WTC11 (cell line): ENCODE measurements around the gene ZSWIM2. TPM values are rescaled to one million over a fixed set of nuclear protein-coding genes. Genes with fewer than 3 reads are reported as not detected.

Experiments
- CBFB ChIP-seq: sonication (generic); formaldehyde crosslinking; IDR thresholded peaks from 2 replicates; pipeline ENCODE4 v1.8.1; 2022; ENCODE audit warnings: mild to moderate bottlenecking, low read depth, missing genetic modification reagents
- CREB1 ChIP-seq: sonication (generic); formaldehyde crosslinking; IDR thresholded peaks from 2 replicates; pipeline ENCODE4 v1.8.0; 2023; ENCODE audit warnings: mild to moderate bottlenecking, missing genetic modification reagents
- CREM ChIP-seq: sonication (generic); formaldehyde crosslinking; IDR thresholded peaks from 2 replicates; pipeline ENCODE4 v1.8.1; 2022; ENCODE audit warnings: mild to moderate bottlenecking, missing genetic modification reagents, moderate library complexity
- FOXJ3 ChIP-seq: sonication (generic); formaldehyde crosslinking; IDR thresholded peaks from 2 replicates; pipeline ENCODE4 v1.9.0; 2021; ENCODE audit warnings: missing genetic modification reagents, mild to moderate bottlenecking, borderline replicate concordance
- FOXP1 ChIP-seq: sonication (generic); formaldehyde crosslinking; IDR thresholded peaks from 2 replicates; pipeline ENCODE4 v1.8.0; 2022; ENCODE audit warnings: missing genetic modification reagents, mild to moderate bottlenecking, moderate library complexity, borderline replicate concordance
- GRHL2 ChIP-seq: fragments of 250-450 bp; sonication (Bioruptor Pico); IDR thresholded peaks from 2 replicates; pipeline ENCODE4 v1.8.0; 2022; ENCODE audit warnings: mild to moderate bottlenecking, moderate library complexity; ENCODE audit not compliant: insufficient replicate concordance, severe bottlenecking
- HMGA2 ChIP-seq: fragments of 250-450 bp; sonication (Bioruptor Pico); IDR thresholded peaks from 2 replicates; pipeline ENCODE4 v1.4.0; 2021; ENCODE audit warnings: mild to moderate bottlenecking, moderate library complexity
- IRF2 ChIP-seq: sonication (generic); formaldehyde crosslinking; IDR thresholded peaks from 2 replicates; pipeline ENCODE4 v1.8.0; 2022; ENCODE audit warnings: low read depth, missing genetic modification reagents, borderline replicate concordance
- KAT7 ChIP-seq: sonication (generic); formaldehyde crosslinking; IDR thresholded peaks from 2 replicates; pipeline ENCODE4 v1.8.1; 2023; ENCODE audit warnings: missing genetic modification reagents, mild to moderate bottlenecking, borderline replicate concordance
- MYBL2 ChIP-seq: sonication (generic); formaldehyde crosslinking; IDR thresholded peaks from 2 replicates; pipeline ENCODE4 v1.8.1; 2023; ENCODE audit warnings: mild to moderate bottlenecking, moderate library complexity, missing genetic modification reagents
- NFATC4 ChIP-seq: fragments of 250-450 bp; sonication (Bioruptor Pico); IDR thresholded peaks from 2 replicates; pipeline ENCODE4 v1.9.0; 2021; ENCODE audit warnings: mild to moderate bottlenecking
- NR2C2 ChIP-seq: sonication (generic); formaldehyde crosslinking; IDR thresholded peaks from 2 replicates; pipeline ENCODE4 v1.8.0; 2022; ENCODE audit warnings: mild to moderate bottlenecking, missing genetic modification reagents
- ZBTB21 ChIP-seq: sonication (generic); formaldehyde crosslinking; IDR thresholded peaks from 2 replicates; pipeline ENCODE4 v1.8.1; 2023; ENCODE audit warnings: mild to moderate bottlenecking, missing genetic modification reagents, borderline replicate concordance
- ZNF121 ChIP-seq: sonication (generic); formaldehyde crosslinking; IDR thresholded peaks from 2 replicates; pipeline ENCODE4 v1.8.0; 2023; ENCODE audit warnings: missing genetic modification reagents
- ZNF138 ChIP-seq: sonication (generic); formaldehyde crosslinking; conservative IDR thresholded peaks from 2 replicates; pipeline ENCODE4 v1.8.1; 2022; ENCODE audit warnings: mild to moderate bottlenecking, moderate library complexity, missing genetic modification reagents
- ZNF232 ChIP-seq: sonication (generic); formaldehyde crosslinking; IDR thresholded peaks from 2 replicates; pipeline ENCODE4 v1.8.0; 2022; ENCODE audit warnings: mild to moderate bottlenecking, missing genetic modification reagents
- total RNA-seq: library from RNA; stranded (reverse); gene quantifications from 3 replicates; pipeline ENCODE4 v1.2.3, GENCODE V29; 2021
- TF ChIP-seq, protein P1 (sequence below): sonication (generic); formaldehyde crosslinking; IDR thresholded peaks from 2 replicates; pipeline ENCODE4 v1.8.0; 2023; ENCODE audit warnings: missing genetic modification reagents, mild to moderate bottlenecking, borderline replicate concordance
- TF ChIP-seq, protein P2 (sequence below): sonication (generic); formaldehyde crosslinking; conservative IDR thresholded peaks from 2 replicates; pipeline ENCODE4 v1.8.1; 2022; ENCODE audit warnings: mild to moderate bottlenecking, missing genetic modification reagents
- TF ChIP-seq, protein P3 (sequence below): sonication (generic); formaldehyde crosslinking; IDR thresholded peaks from 2 replicates; pipeline ENCODE4 v1.8.1; 2023; ENCODE audit warnings: mild to moderate bottlenecking, missing genetic modification reagents, moderate library complexity
- TF ChIP-seq, protein P4 (sequence below): fragments of 250-450 bp; sonication (Bioruptor Pico); conservative IDR thresholded peaks from 2 replicates; pipeline ENCODE4 v1.9.0; 2021; ENCODE audit warnings: mild to moderate bottlenecking
- TF ChIP-seq, protein P5 (sequence below): fragments of 250-450 bp; sonication (Bioruptor Pico); IDR thresholded peaks from 2 replicates; pipeline ENCODE4 v2.1.2; 2022; ENCODE audit warnings: mild to moderate bottlenecking, moderate library complexity
- TF ChIP-seq, protein P6 (sequence below): sonication (generic); formaldehyde crosslinking; IDR thresholded peaks from 2 replicates; pipeline ENCODE4 v1.8.1; 2023; ENCODE audit warnings: mild to moderate bottlenecking, missing genetic modification reagents, borderline replicate concordance
- TF ChIP-seq, protein P7 (sequence below): sonication (generic); formaldehyde crosslinking; IDR thresholded peaks from 2 replicates; pipeline ENCODE4 v1.8.0; 2023; ENCODE audit warnings: mild to moderate bottlenecking, missing genetic modification reagents

The ZSWIM2 gene
- total RNA-seq, 1 experiment from 2014 or later: not detected

DNA sequence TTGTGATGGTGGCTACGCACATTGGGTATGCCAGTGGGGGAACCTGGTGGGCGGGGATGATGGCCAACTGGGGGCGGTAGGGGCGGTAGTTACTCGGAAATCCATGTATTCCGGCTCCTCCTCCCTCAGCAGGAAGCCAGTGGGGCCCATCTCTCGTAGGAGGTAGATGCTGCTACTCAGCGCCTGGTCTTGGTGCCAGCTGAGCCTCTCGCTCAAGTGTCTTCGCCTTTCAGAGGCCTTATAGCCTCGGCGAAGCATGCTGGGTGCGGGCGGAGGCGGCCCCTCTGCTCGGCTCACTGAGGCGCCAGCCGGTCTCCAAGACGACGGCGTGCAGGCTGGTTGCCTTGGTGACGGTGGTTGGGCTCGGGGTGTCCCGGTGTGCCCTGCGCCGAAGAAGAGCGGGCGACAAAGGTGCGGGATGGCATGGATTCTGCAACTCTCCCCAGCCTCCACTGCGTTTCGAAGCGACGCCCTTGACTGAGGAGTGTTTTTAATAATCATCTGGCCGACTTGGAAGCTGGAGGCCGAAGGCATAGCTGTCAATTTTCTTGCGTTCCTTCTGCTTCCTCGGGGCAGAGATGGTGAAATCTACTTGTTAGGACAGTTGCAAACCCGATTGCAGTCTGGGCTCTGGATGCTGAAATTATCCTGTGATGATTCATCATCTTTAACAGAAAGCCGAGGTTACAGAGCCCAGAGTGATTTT is at the start of gene ZSWIM2 (continued):
- TF ChIP-seq, protein P1, sequence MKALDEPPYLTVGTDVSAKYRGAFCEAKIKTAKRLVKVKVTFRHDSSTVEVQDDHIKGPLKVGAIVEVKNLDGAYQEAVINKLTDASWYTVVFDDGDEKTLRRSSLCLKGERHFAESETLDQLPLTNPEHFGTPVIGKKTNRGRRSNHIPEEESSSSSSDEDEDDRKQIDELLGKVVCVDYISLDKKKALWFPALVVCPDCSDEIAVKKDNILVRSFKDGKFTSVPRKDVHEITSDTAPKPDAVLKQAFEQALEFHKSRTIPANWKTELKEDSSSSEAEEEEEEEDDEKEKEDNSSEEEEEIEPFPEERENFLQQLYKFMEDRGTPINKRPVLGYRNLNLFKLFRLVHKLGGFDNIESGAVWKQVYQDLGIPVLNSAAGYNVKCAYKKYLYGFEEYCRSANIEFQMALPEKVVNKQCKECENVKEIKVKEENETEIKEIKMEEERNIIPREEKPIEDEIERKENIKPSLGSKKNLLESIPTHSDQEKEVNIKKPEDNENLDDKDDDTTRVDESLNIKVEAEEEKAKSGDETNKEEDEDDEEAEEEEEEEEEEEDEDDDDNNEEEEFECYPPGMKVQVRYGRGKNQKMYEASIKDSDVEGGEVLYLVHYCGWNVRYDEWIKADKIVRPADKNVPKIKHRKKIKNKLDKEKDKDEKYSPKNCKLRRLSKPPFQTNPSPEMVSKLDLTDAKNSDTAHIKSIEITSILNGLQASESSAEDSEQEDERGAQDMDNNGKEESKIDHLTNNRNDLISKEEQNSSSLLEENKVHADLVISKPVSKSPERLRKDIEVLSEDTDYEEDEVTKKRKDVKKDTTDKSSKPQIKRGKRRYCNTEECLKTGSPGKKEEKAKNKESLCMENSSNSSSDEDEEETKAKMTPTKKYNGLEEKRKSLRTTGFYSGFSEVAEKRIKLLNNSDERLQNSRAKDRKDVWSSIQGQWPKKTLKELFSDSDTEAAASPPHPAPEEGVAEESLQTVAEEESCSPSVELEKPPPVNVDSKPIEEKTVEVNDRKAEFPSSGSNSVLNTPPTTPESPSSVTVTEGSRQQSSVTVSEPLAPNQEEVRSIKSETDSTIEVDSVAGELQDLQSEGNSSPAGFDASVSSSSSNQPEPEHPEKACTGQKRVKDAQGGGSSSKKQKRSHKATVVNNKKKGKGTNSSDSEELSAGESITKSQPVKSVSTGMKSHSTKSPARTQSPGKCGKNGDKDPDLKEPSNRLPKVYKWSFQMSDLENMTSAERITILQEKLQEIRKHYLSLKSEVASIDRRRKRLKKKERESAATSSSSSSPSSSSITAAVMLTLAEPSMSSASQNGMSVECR: no peak
- TF ChIP-seq CREM (CRISPR knock-in tag) (0 out of 2 replicates have a peak, but pooled peaks have one; percentile 25), MYBL2 (CRISPR knock-in tag) (no peak), ZBTB21 (CRISPR knock-in tag) (peak; percentile 79; the same call in 1 of the 2 replicates), CREB1 (CRISPR knock-in tag) (no peak), NR2C2 (no peak), HMGA2 (CRISPR knock-in tag) (no peak), KAT7 (CRISPR knock-in tag) (no peak), NFATC4 (CRISPR knock-in tag) (no peak), FOXP1 (peak; percentile 92; the same call in 1 of the 2 replicates), FOXJ3 (CRISPR knock-in tag) (no peak), GRHL2 (CRISPR knock-in tag) (no peak), IRF2 (CRISPR knock-in tag) (no peak), ZNF138 (CRISPR knock-in tag) (peak; percentile 93), CBFB (CRISPR knock-in tag) (0 out of 2 replicates have a peak, but pooled peaks have one; percentile 77), ZNF121 (no peak), ZNF232 (no peak)
- TF ChIP-seq, protein P2, sequence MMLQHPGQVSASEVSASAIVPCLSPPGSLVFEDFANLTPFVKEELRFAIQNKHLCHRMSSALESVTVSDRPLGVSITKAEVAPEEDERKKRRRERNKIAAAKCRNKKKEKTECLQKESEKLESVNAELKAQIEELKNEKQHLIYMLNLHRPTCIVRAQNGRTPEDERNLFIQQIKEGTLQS (CRISPR knock-in tag): no peak
- TF ChIP-seq, protein P3, sequence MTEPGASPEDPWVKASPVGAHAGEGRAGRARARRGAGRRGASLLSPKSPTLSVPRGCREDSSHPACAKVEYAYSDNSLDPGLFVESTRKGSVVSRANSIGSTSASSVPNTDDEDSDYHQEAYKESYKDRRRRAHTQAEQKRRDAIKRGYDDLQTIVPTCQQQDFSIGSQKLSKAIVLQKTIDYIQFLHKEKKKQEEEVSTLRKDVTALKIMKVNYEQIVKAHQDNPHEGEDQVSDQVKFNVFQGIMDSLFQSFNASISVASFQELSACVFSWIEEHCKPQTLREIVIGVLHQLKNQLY: no peak
- TF ChIP-seq, protein P4, sequence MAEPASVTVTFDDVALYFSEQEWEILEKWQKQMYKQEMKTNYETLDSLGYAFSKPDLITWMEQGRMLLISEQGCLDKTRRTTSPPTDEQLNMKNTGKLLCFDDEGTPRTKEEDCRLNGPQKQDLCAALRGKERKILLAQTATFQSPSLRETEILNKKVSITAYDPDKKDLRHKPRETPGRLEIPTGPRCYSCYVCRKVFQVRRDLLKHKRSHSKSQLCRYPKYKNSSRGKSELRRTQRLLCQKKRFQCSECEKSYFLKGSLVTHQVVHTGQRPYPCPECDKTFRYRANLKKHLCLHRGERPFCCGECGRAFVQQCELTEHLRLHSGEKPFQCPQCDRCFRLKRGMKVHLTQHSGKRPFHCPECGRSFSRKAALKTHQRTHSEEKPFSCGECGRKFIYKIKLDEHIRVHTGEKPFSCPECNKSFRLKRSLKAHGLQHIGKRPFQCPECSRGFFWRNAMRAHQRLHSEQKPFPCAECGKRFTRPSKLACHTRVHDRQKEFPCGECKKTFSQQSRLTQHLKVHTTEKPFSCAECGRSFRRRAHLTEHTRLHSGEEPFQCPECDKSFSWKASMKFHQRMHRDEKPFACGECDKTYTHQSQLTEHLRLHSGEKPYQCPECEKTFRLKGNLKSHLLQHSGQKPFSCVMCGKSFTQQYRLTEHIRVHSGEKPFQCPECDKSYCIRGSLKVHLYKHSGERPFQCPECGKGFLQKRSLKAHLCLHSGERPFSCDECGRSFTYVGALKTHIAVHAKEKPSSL (CRISPR knock-in tag): no peak
- TF ChIP-seq, protein P5, sequence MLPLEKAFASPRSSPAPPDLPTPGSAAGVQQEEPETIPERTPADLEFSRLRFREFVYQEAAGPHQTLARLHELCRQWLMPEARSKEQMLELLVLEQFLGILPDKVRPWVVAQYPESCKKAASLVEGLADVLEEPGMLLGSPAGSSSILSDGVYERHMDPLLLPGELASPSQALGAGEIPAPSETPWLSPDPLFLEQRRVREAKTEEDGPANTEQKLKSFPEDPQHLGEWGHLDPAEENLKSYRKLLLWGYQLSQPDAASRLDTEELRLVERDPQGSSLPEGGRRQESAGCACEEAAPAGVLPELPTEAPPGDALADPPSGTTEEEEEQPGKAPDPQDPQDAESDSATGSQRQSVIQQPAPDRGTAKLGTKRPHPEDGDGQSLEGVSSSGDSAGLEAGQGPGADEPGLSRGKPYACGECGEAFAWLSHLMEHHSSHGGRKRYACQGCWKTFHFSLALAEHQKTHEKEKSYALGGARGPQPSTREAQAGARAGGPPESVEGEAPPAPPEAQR: no peak
- TF ChIP-seq, protein P6, sequence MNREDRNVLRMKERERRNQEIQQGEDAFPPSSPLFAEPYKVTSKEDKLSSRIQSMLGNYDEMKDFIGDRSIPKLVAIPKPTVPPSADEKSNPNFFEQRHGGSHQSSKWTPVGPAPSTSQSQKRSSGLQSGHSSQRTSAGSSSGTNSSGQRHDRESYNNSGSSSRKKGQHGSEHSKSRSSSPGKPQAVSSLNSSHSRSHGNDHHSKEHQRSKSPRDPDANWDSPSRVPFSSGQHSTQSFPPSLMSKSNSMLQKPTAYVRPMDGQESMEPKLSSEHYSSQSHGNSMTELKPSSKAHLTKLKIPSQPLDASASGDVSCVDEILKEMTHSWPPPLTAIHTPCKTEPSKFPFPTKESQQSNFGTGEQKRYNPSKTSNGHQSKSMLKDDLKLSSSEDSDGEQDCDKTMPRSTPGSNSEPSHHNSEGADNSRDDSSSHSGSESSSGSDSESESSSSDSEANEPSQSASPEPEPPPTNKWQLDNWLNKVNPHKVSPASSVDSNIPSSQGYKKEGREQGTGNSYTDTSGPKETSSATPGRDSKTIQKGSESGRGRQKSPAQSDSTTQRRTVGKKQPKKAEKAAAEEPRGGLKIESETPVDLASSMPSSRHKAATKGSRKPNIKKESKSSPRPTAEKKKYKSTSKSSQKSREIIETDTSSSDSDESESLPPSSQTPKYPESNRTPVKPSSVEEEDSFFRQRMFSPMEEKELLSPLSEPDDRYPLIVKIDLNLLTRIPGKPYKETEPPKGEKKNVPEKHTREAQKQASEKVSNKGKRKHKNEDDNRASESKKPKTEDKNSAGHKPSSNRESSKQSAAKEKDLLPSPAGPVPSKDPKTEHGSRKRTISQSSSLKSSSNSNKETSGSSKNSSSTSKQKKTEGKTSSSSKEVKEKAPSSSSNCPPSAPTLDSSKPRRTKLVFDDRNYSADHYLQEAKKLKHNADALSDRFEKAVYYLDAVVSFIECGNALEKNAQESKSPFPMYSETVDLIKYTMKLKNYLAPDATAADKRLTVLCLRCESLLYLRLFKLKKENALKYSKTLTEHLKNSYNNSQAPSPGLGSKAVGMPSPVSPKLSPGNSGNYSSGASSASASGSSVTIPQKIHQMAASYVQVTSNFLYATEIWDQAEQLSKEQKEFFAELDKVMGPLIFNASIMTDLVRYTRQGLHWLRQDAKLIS (CRISPR knock-in tag): no peak
- TF ChIP-seq, protein P7, sequence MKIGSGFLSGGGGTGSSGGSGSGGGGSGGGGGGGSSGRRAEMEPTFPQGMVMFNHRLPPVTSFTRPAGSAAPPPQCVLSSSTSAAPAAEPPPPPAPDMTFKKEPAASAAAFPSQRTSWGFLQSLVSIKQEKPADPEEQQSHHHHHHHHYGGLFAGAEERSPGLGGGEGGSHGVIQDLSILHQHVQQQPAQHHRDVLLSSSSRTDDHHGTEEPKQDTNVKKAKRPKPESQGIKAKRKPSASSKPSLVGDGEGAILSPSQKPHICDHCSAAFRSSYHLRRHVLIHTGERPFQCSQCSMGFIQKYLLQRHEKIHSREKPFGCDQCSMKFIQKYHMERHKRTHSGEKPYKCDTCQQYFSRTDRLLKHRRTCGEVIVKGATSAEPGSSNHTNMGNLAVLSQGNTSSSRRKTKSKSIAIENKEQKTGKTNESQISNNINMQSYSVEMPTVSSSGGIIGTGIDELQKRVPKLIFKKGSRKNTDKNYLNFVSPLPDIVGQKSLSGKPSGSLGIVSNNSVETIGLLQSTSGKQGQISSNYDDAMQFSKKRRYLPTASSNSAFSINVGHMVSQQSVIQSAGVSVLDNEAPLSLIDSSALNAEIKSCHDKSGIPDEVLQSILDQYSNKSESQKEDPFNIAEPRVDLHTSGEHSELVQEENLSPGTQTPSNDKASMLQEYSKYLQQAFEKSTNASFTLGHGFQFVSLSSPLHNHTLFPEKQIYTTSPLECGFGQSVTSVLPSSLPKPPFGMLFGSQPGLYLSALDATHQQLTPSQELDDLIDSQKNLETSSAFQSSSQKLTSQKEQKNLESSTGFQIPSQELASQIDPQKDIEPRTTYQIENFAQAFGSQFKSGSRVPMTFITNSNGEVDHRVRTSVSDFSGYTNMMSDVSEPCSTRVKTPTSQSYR (CRISPR knock-in tag): 0 out of 2 replicates have a peak, but pooled peaks have one; percentile 29
